H9 (cell line): ENCODE data around the gene MSL3B.

ENCODE experiments used
- DNase-seq: peaks from one replicate; pipeline ENCODE4 v3.0.0-alpha.2; 2017
- H2AFZ ChIP-seq: one replicate; pipeline ENCODE4 v1.6.1; 2013; ENCODE audit warnings: mild to moderate bottlenecking, low read length, control low read depth, moderate library complexity
- H2AK5ac ChIP-seq: 2 replicates; pipeline ENCODE4 v1.6.1; 2013; ENCODE audit warnings: low read length, control low read depth, mixed read lengths; ENCODE audit not compliant: insufficient read length
- H2BK120ac ChIP-seq: one replicate; pipeline ENCODE4 v1.6.1; 2013; ENCODE audit warnings: low read depth, mild to moderate bottlenecking, low read length, control low read depth, inconsistent platforms; ENCODE audit not compliant: poor library complexity, severe bottlenecking
- H2BK12ac ChIP-seq: 2 replicates; pipeline ENCODE4 v1.6.1; 2013; ENCODE audit warnings: low read length, control low read depth, mixed read lengths, low read depth; ENCODE audit not compliant: insufficient read length
- H2BK15ac ChIP-seq: 2 replicates; pipeline ENCODE4 v1.6.1; 2013; ENCODE audit warnings: low read depth, low read length, control low read depth
- H2BK20ac ChIP-seq: one replicate; pipeline ENCODE4 v1.6.1; 2013; ENCODE audit warnings: low read depth, mild to moderate bottlenecking, low read length, control low read depth, inconsistent platforms; ENCODE audit not compliant: poor library complexity, severe bottlenecking
- H2BK5ac ChIP-seq: 2 replicates; pipeline ENCODE4 v1.6.1; 2013; ENCODE audit warnings: low read length, control low read depth, mixed read lengths; ENCODE audit not compliant: insufficient read length
- H3K14ac ChIP-seq: 2 replicates; pipeline ENCODE4 v1.6.1; 2013; ENCODE audit warnings: low read length, control low read depth; ENCODE audit not compliant: insufficient read depth
- H3K18ac ChIP-seq: 2 replicates; pipeline ENCODE4 v1.6.1; 2013; ENCODE audit warnings: low read depth, mild to moderate bottlenecking, mixed read lengths, low read length, control low read depth; ENCODE audit not compliant: insufficient read length
- H3K23ac ChIP-seq: 2 replicates; pipeline ENCODE4 v1.6.1; 2013; ENCODE audit warnings: low read length, control low read depth, mixed read lengths, low read depth; ENCODE audit not compliant: insufficient read length
- H3K23me2 ChIP-seq: 2 replicates; pipeline ENCODE4 v1.6.1; 2013; ENCODE audit warnings: low read depth, mild to moderate bottlenecking, mixed read lengths, low read length, control low read depth; ENCODE audit not compliant: insufficient read length, poor library complexity, severe bottlenecking
- H3K27ac ChIP-seq: 2 replicates; pipeline ENCODE4 v1.5.1; 2013; ENCODE audit warnings: low read length, control low read depth, mixed read lengths, low read depth; ENCODE audit not compliant: insufficient read length
- H3K27me3 ChIP-seq: 2 replicates; pipeline ENCODE4 v1.6.1; 2013; ENCODE audit warnings: low read length, control low read depth, inconsistent platforms; ENCODE audit not compliant: insufficient read depth
- H3K4ac ChIP-seq: 2 replicates; pipeline ENCODE4 v1.6.1; 2013; ENCODE audit warnings: low read depth, mild to moderate bottlenecking, control low read depth, inconsistent platforms, low read length, moderate library complexity
- H3K4me1 ChIP-seq: 2 replicates; pipeline ENCODE4 v1.6.1; 2013; ENCODE audit warnings: low read length, control low read depth, inconsistent platforms; ENCODE audit not compliant: insufficient read depth
- H3K4me2 ChIP-seq: 2 replicates; pipeline ENCODE4 v1.6.1; 2013; ENCODE audit warnings: low read length, control low read depth, mixed read lengths; ENCODE audit not compliant: insufficient read length, insufficient read depth
- H3K56ac ChIP-seq: 2 replicates; pipeline ENCODE4 v1.6.1; 2013; ENCODE audit warnings: low read depth, mild to moderate bottlenecking, mixed read lengths, low read length, control low read depth; ENCODE audit not compliant: insufficient read length
- H3K79me1 ChIP-seq: 2 replicates; pipeline ENCODE4 v1.6.1; 2013; ENCODE audit warnings: low read depth, mild to moderate bottlenecking, moderate library complexity, low read length, control low read depth, inconsistent platforms; ENCODE audit not compliant: insufficient read depth, poor library complexity, severe bottlenecking
- H3K79me2 ChIP-seq: 2 replicates; pipeline ENCODE4 v1.6.1; 2013; ENCODE audit warnings: low read length, control low read depth, inconsistent platforms; ENCODE audit not compliant: insufficient read depth
- H3K9ac ChIP-seq: 2 replicates; pipeline ENCODE4 v1.6.1; 2013; ENCODE audit warnings: low read length, control low read depth, mixed read lengths; ENCODE audit not compliant: insufficient read length; ENCODE audit errors: extremely low read depth
- H3K9me3 ChIP-seq: one replicate; pipeline ENCODE4 v1.6.1; 2013; ENCODE audit warnings: low read depth, low read length, inconsistent platforms; ENCODE audit not compliant: control insufficient read depth
- H3T11ph ChIP-seq: one replicate; pipeline ENCODE4 v1.6.1; 2013; ENCODE audit warnings: mild to moderate bottlenecking, low read length, control low read depth, inconsistent platforms
- H4K20me1 ChIP-seq: one replicate; pipeline ENCODE4 v1.6.1; 2013; ENCODE audit not compliant: control insufficient read depth, insufficient read length, insufficient read depth
- H4K5ac ChIP-seq: 2 replicates; pipeline ENCODE4 v1.6.1; 2013; ENCODE audit warnings: low read depth, mild to moderate bottlenecking, mixed read lengths, low read length, control low read depth; ENCODE audit not compliant: insufficient read length
- H4K8ac ChIP-seq: replicated peaks from 2 replicates; pipeline ENCODE4 v1.6.1; 2013; ENCODE audit warnings: low read length, control low read depth, mixed read lengths, low read depth; ENCODE audit not compliant: insufficient read length
- H4K91ac ChIP-seq: 2 replicates; pipeline ENCODE4 v1.6.1; 2013; ENCODE audit warnings: low read depth, mild to moderate bottlenecking, moderate library complexity, mixed read lengths, low read length, control low read depth; ENCODE audit not compliant: insufficient read length
- H3K27ac Mint-ChIP-seq, 3 experiments: 2 replicates in 2 of 3; 3 replicates in 1 of 3; pipeline ENCODE4 v1.8.0; 2020 to 2021; ENCODE audit warnings: mixed read lengths in 3 of 3, mild to moderate bottlenecking in 1 of 3, moderate library complexity in 1 of 3
- H3K27me3 Mint-ChIP-seq: 2 replicates; pipeline ENCODE4 v1.8.0; 2021; ENCODE audit warnings: low read depth, mild to moderate bottlenecking, moderate library complexity, mixed read lengths
- H3K36me3 Mint-ChIP-seq, 3 experiments: 2 replicates in 2 of 3; 3 replicates in 1 of 3; pipeline ENCODE4 v1.8.0; 2020 to 2021; ENCODE audit warnings: low read depth in 3 of 3, mixed read lengths in 3 of 3; ENCODE audit not compliant: insufficient read depth in 1 of 3
- H3K4me1 Mint-ChIP-seq, 2 experiments: 2 replicates each; pipeline ENCODE4 v1.8.0; 2020; ENCODE audit warnings: mixed read lengths in 2 of 2
- H3K4me3 Mint-ChIP-seq, 2 experiments: 2 replicates in 1 of 2; 3 replicates in 1 of 2; pipeline ENCODE4 v1.8.0; 2020 to 2021; ENCODE audit warnings: mild to moderate bottlenecking in 2 of 2, mixed read lengths in 2 of 2, moderate library complexity in 1 of 2
- H3K9me3 Mint-ChIP-seq, 2 experiments: 2 replicates in 1 of 2; 3 replicates in 1 of 2; pipeline ENCODE4 v1.8.0; 2020; ENCODE audit warnings: mild to moderate bottlenecking in 2 of 2, mixed read lengths in 2 of 2, moderate library complexity in 1 of 2
- CTCF ChIP-seq: fragments of 200-600 bp; sonication (generic); conservative IDR thresholded peaks from 3 replicates; pipeline ENCODE4 v1.8.0; 2021; ENCODE audit warnings: antibody characterized with exemption, mild to moderate bottlenecking
- WGBS: extraction: QIAGEN DNeasy Blood & Tissue Kit; methylation state at CpG from one replicate; pipeline ENCODE4 v1.1.7; 2013; ENCODE audit warnings: missing lambda C conversion rate, low lambda C conversion rate, mixed read lengths; ENCODE audit not compliant: insufficient read length; ENCODE audit errors: extremely low coverage; 5-methylcytosine and 5-hydroxymethylcytosine counted together

MSL3B gene

GRCh38 chr2:233823731-233824121 lies 44.5 kb downstream of the MSL3B start:
- TF ChIP-seq CTCF: no peak
- Histone ChIP-seq H3K9me3 (no peaks in the 10 kb centered on the region), H4K5ac (no peak overlapping the region), H4K20me1 (no peaks in the 10 kb centered on the region), H3K79me1 (no peaks in the 10 kb centered on the region), H3K14ac (no peak overlapping the region), H2BK15ac (no peak overlapping the region), H3K4ac (no peak overlapping the region), H2BK120ac (no peak overlapping the region), H3K56ac (no peak overlapping the region), H3K9ac (no peak overlapping the region), H3K4me2 (no peak overlapping the region), H2BK5ac (no peak overlapping the region), H3K27me3 (no peaks in the 10 kb centered on the region), H4K8ac (no peak overlapping the region), H3K4me1 (no peaks in the 10 kb centered on the region), H3K23me2 (no peaks in the 10 kb centered on the region), H3K23ac (no peak overlapping the region), H3K79me2 (no peaks in the 10 kb centered on the region), H3K18ac (no peak overlapping the region), H2AK5ac (no peak overlapping the region), H2BK20ac (no peak overlapping the region), H4K91ac (no peak overlapping the region), H2BK12ac (no peak overlapping the region), H3T11ph (no peak overlapping the region), H3K27ac (no peak overlapping the region), H2AFZ (no peak overlapping the region)
- H3K36me3 Mint-ChIP-seq: no peaks in the 10 kb centered on the region
- WGBS: no CpG with 5 or more reads among the region's 8 CpGs
- no peak overlapping the region for H3K4me3 Mint-ChIP-seq
- DNase-seq: peak; percentile 19
- no peaks in the 10 kb centered on the region; a peak in 1 of 4 replicates for H3K4me1 Mint-ChIP-seq
- peaks cover 5% of the 10 kb centered on the region for H3K27me3 Mint-ChIP-seq
- peaks cover 4 to 7% of the 10 kb centered on the region in 2 experiments; a peak in 4 of 5 replicates for H3K9me3 Mint-ChIP-seq
- no peak overlapping the region for H3K27ac Mint-ChIP-seq
